H1 (cell line): Measurements from ENCODE around the gene OXCT2. TPM values are rescaled to one million over a fixed set of nuclear protein-coding genes. Genes with fewer than 3 reads are reported as not detected.

Experiments
- CTCF ChIA-PET: fragments of 300-600 bp; sonication (Branson Sonifier 250); formaldehyde crosslinking; loops from one replicate; lab custom pipeline; 2021; ENCODE audit not compliant: partially characterized antibody; lab: Charles Lee
- POLR2A ChIA-PET: fragments of 300-600 bp; sonication (Branson Sonifier 250); formaldehyde crosslinking; loops from one replicate; lab custom pipeline; 2021; ENCODE audit warnings: inconsistent platforms; ENCODE audit not compliant: partially characterized antibody; lab: Charles Lee
- DNase-seq, 2 experiments: peaks; one replicate each; pipeline versions ENCODE4 v3.0.0 to v3.0.0-alpha.2; 2010 to 2022; ENCODE audit warnings: low spot score in 2 of 2, low read depth in 1 of 2, mixed read lengths in 1 of 2
- FAIRE-seq: peaks from 2 replicates; lab custom pipeline; 2011; peaks lifted over from hg19 to GRCh38; lab: Jason Lieb, UNC
- H2AFZ ChIP-seq: 2 replicates; pipeline ENCODE4 v1.8.1; 2012; ENCODE audit warnings: low read length, inconsistent platforms
- H2AK5ac ChIP-seq: 2 replicates; pipeline ENCODE4 v1.6.1; 2013; ENCODE audit warnings: low read depth, low read length
- H2BK120ac ChIP-seq: replicated peaks from 2 replicates; pipeline ENCODE3; 2013; ENCODE audit warnings: low read depth, low read length, inconsistent platforms
- H2BK12ac ChIP-seq: 2 replicates; pipeline ENCODE4 v1.6.1; 2013; ENCODE audit warnings: low read depth, low read length
- H2BK15ac ChIP-seq: 2 replicates; pipeline ENCODE4 v1.6.1; 2013; ENCODE audit warnings: low read length
- H2BK20ac ChIP-seq: 2 replicates; pipeline ENCODE4 v1.6.1; 2013; ENCODE audit warnings: low read length
- H2BK5ac ChIP-seq: 2 replicates; pipeline ENCODE4 v1.6.1; 2013; ENCODE audit warnings: low read depth, low read length
- H3K14ac ChIP-seq: 2 replicates; pipeline ENCODE4 v1.6.1; 2013; ENCODE audit warnings: inconsistent platforms; ENCODE audit not compliant: insufficient read length
- H3K18ac ChIP-seq: 2 replicates; pipeline ENCODE4 v1.6.1; 2013; ENCODE audit warnings: low read length; ENCODE audit errors: extremely low read depth
- H3K23ac ChIP-seq: 2 replicates; pipeline ENCODE4 v1.6.1; 2013; ENCODE audit warnings: inconsistent platforms; ENCODE audit not compliant: insufficient read length
- H3K23me2 ChIP-seq: 2 replicates; pipeline ENCODE4 v1.6.1; 2013; ENCODE audit warnings: low read depth, low read length
- H3K27ac ChIP-seq: 2 replicates; pipeline ENCODE4 v1.6.1; 2011; ENCODE audit warnings: low read depth, low read length, inconsistent platforms
- H3K27me3 ChIP-seq, 4 experiments: replicated peaks in 1 of 4; 1 replicate in 1 of 4; 2 replicates in 3 of 4; pipeline versions ENCODE4 v1.6.1 to v1.8.1; 2011 to 2013; ENCODE audit warnings: low read length in 3 of 4, mild to moderate bottlenecking in 3 of 4, inconsistent platforms in 2 of 4, mixed read lengths in 2 of 4, moderate library complexity in 1 of 4; ENCODE audit not compliant: control insufficient read depth in 3 of 4, insufficient read depth in 3 of 4; ENCODE audit errors: extremely low read depth in 1 of 4
- H3K36me3 ChIP-seq, 4 experiments: 2 replicates each; pipeline versions ENCODE4 v1.6.1 to v1.8.1; 2011 to 2013; ENCODE audit warnings: mild to moderate bottlenecking in 4 of 4, low read length in 3 of 4, moderate library complexity in 2 of 4, control low read depth in 1 of 4, inconsistent platforms in 1 of 4; ENCODE audit not compliant: insufficient read depth in 4 of 4, control insufficient read depth in 2 of 4
- H3K4ac ChIP-seq: replicated peaks from 2 replicates; pipeline ENCODE3; 2013; ENCODE audit warnings: low read length, low read depth, mixed read lengths, inconsistent platforms; ENCODE audit not compliant: insufficient read length
- H3K4me1 ChIP-seq, 4 experiments: replicated peaks in 1 of 4; 1 replicate in 1 of 4; 2 replicates in 3 of 4; pipeline versions ENCODE4 v1.6.1 to v1.8.1; 2011 to 2013; ENCODE audit warnings: low read length in 3 of 4, inconsistent platforms in 2 of 4, mixed read lengths in 1 of 4; ENCODE audit not compliant: insufficient read depth in 4 of 4, control insufficient read depth in 3 of 4
- H3K4me2 ChIP-seq, 2 experiments: 2 replicates each; pipeline versions ENCODE4 v1.6.1 to v1.8.1; 2011 to 2013; ENCODE audit warnings: low read depth in 2 of 2, low read length in 2 of 2, control low read depth in 1 of 2, inconsistent platforms in 1 of 2, mild to moderate bottlenecking in 1 of 2; ENCODE audit not compliant: insufficient read depth in 1 of 2
- H3K4me3 ChIP-seq, 4 experiments: fragments of 200-600, 300-600 bp in 1 of 4; sonication (generic), shearing (Covaris generic), sonication (Bioruptor Twin) in 1 of 4; 2 replicates each; pipeline versions ENCODE4 v1.5.1 to v1.8.1; 2011 to 2016; ENCODE audit warnings: low read length in 4 of 4, low read depth in 3 of 4, control low read depth in 2 of 4, inconsistent platforms in 2 of 4, mild to moderate bottlenecking in 2 of 4, mixed read lengths in 1 of 4, moderate library complexity in 1 of 4; ENCODE audit not compliant: insufficient read depth in 2 of 4; ENCODE audit errors: extremely low read depth in 1 of 4
- H3K56ac ChIP-seq: replicated peaks from 2 replicates; pipeline ENCODE3; 2013; ENCODE audit warnings: low read depth, mild to moderate bottlenecking, mixed read lengths, low read length, inconsistent platforms; ENCODE audit not compliant: insufficient read length
- H3K79me1 ChIP-seq: 2 replicates; pipeline ENCODE4 v1.6.1; 2013; ENCODE audit warnings: low read depth, low read length, control low read depth
- H3K79me2 ChIP-seq, 2 experiments: 2 replicates each; pipeline versions ENCODE4 v1.6.1 to v1.8.1; 2012 to 2013; ENCODE audit warnings: low read length in 2 of 2, mild to moderate bottlenecking in 2 of 2, inconsistent platforms in 1 of 2; ENCODE audit not compliant: insufficient read depth in 2 of 2, control insufficient read depth in 1 of 2
- H3K9ac ChIP-seq, 4 experiments: replicated peaks in 1 of 4; 1 replicate in 1 of 4; 2 replicates in 3 of 4; pipeline versions ENCODE4 v1.6.1 to v1.8.1; 2011 to 2013; ENCODE audit warnings: low read depth in 3 of 4, low read length in 3 of 4, control low read depth in 2 of 4, mild to moderate bottlenecking in 2 of 4, moderate library complexity in 2 of 4, inconsistent platforms in 1 of 4; ENCODE audit errors: extremely low read depth in 1 of 4
- H3K9me3 ChIP-seq, 2 experiments: 2 replicates each; pipeline versions ENCODE4 v1.6.1 to v1.8.1; 2012 to 2013; ENCODE audit warnings: mild to moderate bottlenecking in 2 of 2, moderate library complexity in 2 of 2, control low read depth in 1 of 2, inconsistent platforms in 1 of 2, low read depth in 1 of 2, low read length in 1 of 2, mixed read lengths in 1 of 2; ENCODE audit not compliant: insufficient read depth in 2 of 2
- H4K20me1 ChIP-seq, 2 experiments: replicated peaks in 1 of 2; 2 replicates each; pipeline versions ENCODE3 to v1.8.1; 2011 to 2013; ENCODE audit warnings: inconsistent platforms in 2 of 2, low read length in 2 of 2, mild to moderate bottlenecking in 1 of 2; ENCODE audit not compliant: insufficient read depth in 2 of 2, control insufficient read depth in 1 of 2
- H4K5ac ChIP-seq: 2 replicates; pipeline ENCODE4 v1.6.1; 2013; ENCODE audit warnings: low read length, low read depth, mixed read lengths, inconsistent platforms; ENCODE audit not compliant: insufficient read length
- H4K8ac ChIP-seq: 2 replicates; pipeline ENCODE4 v1.8.0; 2013; ENCODE audit warnings: mild to moderate bottlenecking, moderate library complexity, low read length, inconsistent platforms; ENCODE audit not compliant: insufficient read depth; ENCODE audit errors: extremely low read depth
- H4K91ac ChIP-seq: replicated peaks from 2 replicates; pipeline ENCODE3; 2013; ENCODE audit warnings: low read length, mixed read lengths, inconsistent platforms; ENCODE audit not compliant: insufficient read length
- CBX5 ChIP-seq: fragments of 300-800, 300-1000 bp; sonication (generic); IDR thresholded peaks from 2 replicates; pipeline ENCODE4 v1.7.1; 2016; ENCODE audit warnings: antibody characterized with exemption, low read length, low read depth
- CHD1 ChIP-seq: IDR thresholded peaks from 2 replicates; pipeline ENCODE4 v1.6.1; 2012; ENCODE audit warnings: low read depth, low read length, improper control_type of control experiment
- EZH2 ChIP-seq: fragments of 200-600 bp; sonication (generic); IDR thresholded peaks from 2 replicates; pipeline ENCODE4 v1.7.1; 2012; ENCODE audit warnings: low read depth, mild to moderate bottlenecking, moderate library complexity, low read length, inconsistent platforms; ENCODE audit not compliant: severe bottlenecking
- GABPA ChIP-seq: IDR thresholded peaks from 2 replicates; pipeline ENCODE4 v1.6.1; 2011; ENCODE audit warnings: mild to moderate bottlenecking, low read length, moderate library complexity, borderline replicate concordance; ENCODE audit not compliant: insufficient read depth
- JUND ChIP-seq: IDR thresholded peaks from 2 replicates; pipeline ENCODE4 v1.6.1; 2011; ENCODE audit warnings: mild to moderate bottlenecking, improper control_type of control experiment, low read length
- PHF8 ChIP-seq: fragments of 200-600 bp; sonication (generic); conservative IDR thresholded peaks from 2 replicates; pipeline ENCODE4 v1.7.1; 2012; ENCODE audit warnings: low read depth, mild to moderate bottlenecking, inconsistent platforms, low read length, moderate library complexity
- SIN3A ChIP-seq, 2 experiments: IDR thresholded peaks in 1 of 2; conservative IDR thresholded peaks in 1 of 2; 2 replicates each; pipeline ENCODE4 v1.6.1; 2011 to 2012; ENCODE audit warnings: low read length in 2 of 2, improper control_type of control experiment in 1 of 2, low read depth in 1 of 2, mild to moderate bottlenecking in 1 of 2
- SP2 ChIP-seq: IDR thresholded peaks from 2 replicates; pipeline ENCODE4 v1.6.1; 2012; ENCODE audit warnings: mild to moderate bottlenecking, low read length, inconsistent platforms
- SUZ12 ChIP-seq: fragments of 200-600 bp; sonication (generic); IDR thresholded peaks from 2 replicates; pipeline ENCODE4 v1.6.1; 2012; ENCODE audit warnings: mild to moderate bottlenecking, inconsistent platforms, low read length, moderate library complexity, mixed read lengths
- TCF12 ChIP-seq: IDR thresholded peaks from 2 replicates; pipeline ENCODE4 v1.6.1; 2011; ENCODE audit warnings: low read depth, mild to moderate bottlenecking, low read length
- YY1 ChIP-seq: IDR thresholded peaks from 2 replicates; pipeline ENCODE4 v1.6.1; 2011; ENCODE audit warnings: low read depth, mild to moderate bottlenecking, low read length
- WGBS, 2 experiments: shearing (Covaris generic) in 1 of 2; methylation state at CpG; one replicate each; pipeline versions ENCODE4 v1.1.6 to v1.1.7; 2013 to 2015; ENCODE audit warnings: low lambda C conversion rate in 2 of 2, mixed read lengths in 2 of 2, inconsistent platforms in 1 of 2, low coverage in 1 of 2, missing lambda C conversion rate in 1 of 2; ENCODE audit not compliant: insufficient replicate concordance in 2 of 2, insufficient coverage in 1 of 2, insufficient read length in 1 of 2; ENCODE audit errors: extremely low coverage in 1 of 2, missing lambda C conversion rate in 1 of 2; 5-methylcytosine and 5-hydroxymethylcytosine counted together
- polyA plus RNA-seq, 7 experiments: library from polyadenylated mRNA; depleted of rRNA in 3 of 7; stranded (reverse) in 5 of 7; unstranded in 2 of 7; fragments of >200 nt in 5 of 7; fragments of 200-250 nt in 2 of 7; gene quantifications; 1 replicate in 5 of 7; 2 replicates in 1 of 7; 4 replicates in 1 of 7; pipeline versions ENCODE4 v1.2.1 to v1.2.3, GENCODE V29; 2011 to 2013; ENCODE audit warnings: missing spikeins in 2 of 7, mixed read lengths in 2 of 7
- total RNA-seq: library from RNA; stranded (reverse); fragmentation: NEBNext Ultra II Directional; extraction: Animal tissue kit (Norgen Biotek cat#: 25700); gene quantifications from 2 replicates; pipeline ENCODE4 v1.2.1, GENCODE V29; 2021

Gene OXCT2
- total and polyA plus RNA-seq, 2 of the 8 experiments (the other 6 are each of a cell fraction or from before 2014, with no cell fraction given), result 2.6 to 2.9 TPM

DNA sequence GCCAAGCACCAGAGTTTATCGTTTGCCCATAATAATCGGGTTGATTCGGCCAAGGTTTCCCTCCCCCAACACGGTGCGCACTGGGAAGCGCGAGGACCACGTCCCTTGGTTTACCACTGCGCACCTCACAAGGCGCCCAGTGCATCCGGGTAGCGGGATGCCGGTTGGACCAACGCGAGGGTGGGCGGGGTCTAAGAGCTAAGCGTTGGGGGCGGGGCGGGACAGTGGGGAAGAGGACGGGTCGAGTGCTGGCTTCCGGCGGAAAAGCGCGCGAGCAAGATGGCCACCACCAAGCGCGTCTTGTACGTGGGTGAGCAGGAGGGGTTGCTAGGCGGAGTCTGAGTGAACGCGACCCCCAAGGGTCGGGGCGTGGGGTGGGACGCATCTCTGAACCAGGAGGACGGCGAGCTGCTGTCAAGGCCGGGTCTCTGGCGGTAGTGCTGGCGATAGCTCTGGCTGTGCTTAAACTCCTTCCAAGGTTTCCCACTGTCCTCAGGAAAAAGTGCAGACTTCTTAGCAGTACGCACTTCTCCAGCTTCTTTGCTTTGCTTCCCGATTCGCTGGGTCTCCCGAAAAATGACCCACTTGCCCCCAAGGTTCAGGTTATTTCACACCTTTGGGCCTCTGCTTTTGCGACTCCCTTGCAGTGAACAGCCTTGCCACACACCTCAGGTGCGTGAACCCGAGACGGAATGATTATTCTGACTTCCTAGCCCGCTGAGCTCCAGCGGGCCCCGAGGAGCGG lies 32.4 kb downstream of the OXCT2 start, which contains the start of gene PPIE:
Gene PPIE, plus strand, starts transcription at position 261 of the 745 bp plus-strand sequence. Its CDS starts 19 bp downstream, at position 280.
- H4K20me1 ChIP-seq, result peaks cover 2% of the 10 kb centered on the region in 2 experiments
- FAIRE-seq (peak; percentile 50), DNase-seq (peak; percentile 79 to 91)
- peak within 1 kb of the TSS; percentile 86 for H2AFZ ChIP-seq
- peak within 1 kb of the TSS; percentile 86 for H3K18ac ChIP-seq
- peaks cover 0 to 7% (median 2%) of the 10 kb centered on the region in 4 experiments; a peak in 3 of 7 replicates for H3K4me1 ChIP-seq
- peaks cover 10% of the 10 kb centered on the region for H3K23me2 ChIP-seq
- ChIA-PET CTCF (interaction anchor here (0.9 to 3.1 kb wide), 9 partner anchors 17 to 129 kb away, joined by 3 to 17 read pairs (median 4); partner anchors contain the start of gene NT5C1A), POLR2A (interaction anchor here (0.7 to 2.0 kb wide), 17 partner anchors 8 to 300 kb away, joined by 3 to 6 read pairs (median 3); partner anchors contain the start of gene NT5C1A)
- peaks cover 2 to 40% (median 20%) of the 10 kb centered on the region in 4 experiments for H3K27me3 ChIP-seq
- H2BK20ac ChIP-seq, result no peak within 1 kb of the TSS
- no peaks in the 10 kb centered on the region; the same call in 1 of the 2 replicates for H3K79me1 ChIP-seq
- H3K9ac ChIP-seq, result peak within 1 kb of the TSS; percentile 46 to 91 (median 87)
- peak within 1 kb of the TSS; percentile 63; the same call in 1 of the 2 replicates for H2BK5ac ChIP-seq
- no peaks in the 10 kb centered on the region for H3K79me2 ChIP-seq
- WGBS, 2 experiments, result 3% methylated on average over 34 of the region's 52 CpGs; no CpG with 5 or more reads in 1 of the 2 experiments
- peak within 1 kb of the TSS; percentile 84 to 87 for H3K4me2 ChIP-seq
- H2BK15ac ChIP-seq, result 0 out of 2 replicates have a peak within 1 kb of the TSS, but pooled peaks have one; percentile 66
- H3K36me3 ChIP-seq, result peaks cover 9 to 26% (median 17%) of the 10 kb centered on the region in 4 experiments; a peak in 7 of 8 replicates
- H3K4me3 ChIP-seq, result peak within 1 kb of the TSS; percentile 85 to 97 (median 90)
- H2AK5ac ChIP-seq, result no peak within 1 kb of the TSS
- no peak within 1 kb of the TSS for H3K23ac ChIP-seq
- H3K9me3 ChIP-seq, result no peaks in the 10 kb centered on the region; a peak in 1 of 4 replicates
- H3K27ac ChIP-seq, result peak within 1 kb of the TSS; percentile 81
- H4K5ac ChIP-seq, result peak within 1 kb of the TSS; percentile 89
- H3K4ac ChIP-seq, result no peak within 1 kb of the TSS
- peak within 1 kb of the TSS; percentile 66 for H4K91ac ChIP-seq
- H2BK120ac ChIP-seq, result no peak within 1 kb of the TSS
- 0 out of 2 replicates have a peak within 1 kb of the TSS, but pooled peaks have one; percentile 13 for H2BK12ac ChIP-seq
- H4K8ac ChIP-seq, result peak within 1 kb of the TSS; percentile 97
- H3K14ac ChIP-seq, result no peak within 1 kb of the TSS
- H3K56ac ChIP-seq, result no peak within 1 kb of the TSS
- TF ChIP-seq GABPA, result 0 out of 2 replicates have a peak, but pooled peaks have one; percentile 72
- TF ChIP-seq CHD1, result no peak
- TF ChIP-seq SP2, result no peak
- TF ChIP-seq JUND, result no peak
- peak; percentile 92 for TF ChIP-seq YY1
- peak; percentile 55 to 59; a peak in 2 of 4 replicates for TF ChIP-seq SIN3A (conservative IDR thresholded peaks at IDR 0.05 in 1 of 2, IDR thresholded peaks at IDR 0.05 in 1 of 2; ENCODE audit: low read depth in 1 of 2, low read length in 2 of 2)
- TF ChIP-seq EZH2, result peak; percentile 2
- TF ChIP-seq CBX5, result no peak
- peak; percentile 96 for TF ChIP-seq PHF8
- TF ChIP-seq TCF12, result no peak
- TF ChIP-seq SUZ12, result no peak
